K562 (cell line): Measurements from ENCODE around the gene CXCL16. TPM values are rescaled to one million over a fixed set of nuclear protein-coding genes. Genes with fewer than 3 reads are reported as not detected.

Source experiments
- ATF1 ChIP-seq, 2 experiments: fragments of 450-650 bp in 1 of 2; IDR thresholded peaks; 2 replicates each; pipeline ENCODE4 v1.6.1; 2016; ENCODE audit warnings: missing compliant biosample characterization in 1 of 2, missing genetic modification characterization in 1 of 2
- CBX3 ChIP-seq, 2 experiments: IDR thresholded peaks; 1 replicate in 1 of 2; 2 replicates in 1 of 2; pipeline ENCODE4 v1.6.1; 2012; ENCODE audit warnings: inconsistent platforms in 2 of 2, low read length in 2 of 2, borderline replicate concordance in 1 of 2, control low read depth in 1 of 2
- CREM ChIP-seq: IDR thresholded peaks from 2 replicates; pipeline ENCODE4 v1.6.1; 2014; ENCODE audit warnings: antibody characterized with exemption, low read depth
- CTBP1 ChIP-seq: fragments of 450-650 bp; IDR thresholded peaks from 2 replicates; pipeline ENCODE4 v1.6.1; 2016; ENCODE audit warnings: borderline replicate concordance
- DEAF1 ChIP-seq: fragments of 450-650 bp; formaldehyde crosslinking; IDR thresholded peaks from 2 replicates; pipeline ENCODE4 v1.4.0; 2020; ENCODE audit warnings: mild to moderate bottlenecking, moderate library complexity
- EP400 ChIP-seq: fragments of 450-650 bp; IDR thresholded peaks from 2 replicates; pipeline ENCODE4 v1.6.1; 2017; ENCODE audit warnings: antibody characterized with exemption, mild to moderate bottlenecking, moderate library complexity
- MLLT1 ChIP-seq, 2 experiments: fragments of 450-650 bp; IDR thresholded peaks; 2 replicates each; pipeline ENCODE4 v1.6.1; 2016
- MYC ChIP-seq, 2 experiments: fragments of 250-450 bp in 1 of 2; sonication (Bioruptor Pico) in 1 of 2; IDR thresholded peaks; 2 replicates each; pipeline versions ENCODE4 v1.5.1 to v1.6.1; 2012 to 2021; ENCODE audit warnings: low read depth in 2 of 2, borderline replicate concordance in 1 of 2, improper control_type of control experiment in 1 of 2, low read length in 1 of 2, mild to moderate bottlenecking in 1 of 2, moderate library complexity in 1 of 2
- NR0B1 ChIP-seq: fragments of 450-650 bp; IDR thresholded peaks from one replicate; pipeline ENCODE4 v1.6.1; 2018; ENCODE audit warnings: mild to moderate bottlenecking, moderate library complexity; ENCODE audit not compliant: partially characterized antibody
- PKNOX1 ChIP-seq: fragments of 450-650 bp; IDR thresholded peaks from 2 replicates; pipeline ENCODE4 v1.6.1; 2016
- SMC3 ChIP-seq: conservative IDR thresholded peaks from 2 replicates; pipeline ENCODE4 v1.6.1; 2011; ENCODE audit warnings: low read depth, low read length, improper control_type of control experiment; ENCODE audit not compliant: insufficient read depth
- SP2 ChIP-seq: IDR thresholded peaks from 2 replicates; pipeline ENCODE4 v1.6.1; 2011; ENCODE audit warnings: mild to moderate bottlenecking, low read depth, low read length, moderate library complexity; ENCODE audit not compliant: poor library complexity, severe bottlenecking; ENCODE audit errors: extremely low read depth
- TAF1 ChIP-seq: IDR thresholded peaks from 2 replicates; pipeline ENCODE4 v1.6.1; 2011; ENCODE audit warnings: mild to moderate bottlenecking, low read length, moderate library complexity; ENCODE audit not compliant: insufficient read depth, control insufficient read depth, severe bottlenecking; ENCODE audit errors: extremely low read depth
- ZNF12 ChIP-seq: sonication (generic); formaldehyde crosslinking; IDR thresholded peaks from 2 replicates; pipeline ENCODE4 v1.4.0; 2020; ENCODE audit warnings: mild to moderate bottlenecking, missing genetic modification reagents
- ZNF174 ChIP-seq: fragments of 250-450 bp; sonication (Bioruptor Pico); IDR thresholded peaks from 2 replicates; pipeline ENCODE4 v1.4.0; 2020; ENCODE audit warnings: mild to moderate bottlenecking
- ZNF384 ChIP-seq: IDR thresholded peaks from 2 replicates; pipeline ENCODE4 v1.6.1; 2012; ENCODE audit warnings: low read depth, low read length, improper control_type of control experiment
- ZNF398 ChIP-seq: fragments of 250-450 bp; sonication (Bioruptor Pico); IDR thresholded peaks from 2 replicates; pipeline ENCODE4 v1.8.0; 2021; ENCODE audit warnings: moderate library complexity, mild to moderate bottlenecking, inconsistent platforms
- ZNF41 ChIP-seq: fragments of 250-450 bp; sonication (Bioruptor Pico); conservative IDR thresholded peaks from 2 replicates; pipeline ENCODE4 v1.4.0; 2020; ENCODE audit warnings: mild to moderate bottlenecking
- polyA plus RNA-seq, 8 experiments: library from polyadenylated mRNA; depleted of rRNA in 4 of 8; stranded (reverse) in 5 of 8; unstranded in 3 of 8; fragments of >200 nt; fragmentation: Nextera tagmentation in 2 of 8; fragmentation: Illumina TruSeq in 1 of 8; extraction: Ambion mirVana in 2 of 8; extraction: Trizol in 1 of 8; gene quantifications; 2 replicates each; pipeline versions ENCODE4 v1.2.1 to v1.2.3, GENCODE V29; 2011 to 2014; ENCODE audit warnings: inconsistent platforms in 1 of 8, missing spikeins in 1 of 8
- total RNA-seq, 7 experiments: library from RNA; depleted of rRNA in 6 of 7; stranded (reverse); fragments of >200 nt in 6 of 7; fragmentation: Illumina TruSeq in 2 of 7; extraction: Trizol in 2 of 7; gene quantifications; 2 replicates each; pipeline versions ENCODE4 v1.2.1 to v1.2.3, GENCODE V29; 2011 to 2021; ENCODE audit warnings: low replicate concordance in 1 of 7

Gene CXCL16
- total and polyA plus RNA-seq, 9 of the 15 experiments (the other 6 are each of a cell fraction or from before 2014, with no cell fraction given) = 0.05 to 0.68 (median 0.22) TPM; not detected in 2

GRCh38 chr17:4709794-4710692 is 29.7 kb downstream of the CXCL16 start, which contains the start of gene ARRB2 (continued):
- TF ChIP-seq MLLT1 (IDR thresholded peaks at IDR 0.05) (peak; percentile 31 to 56; a peak in 1 of 4 replicates), CREM (peak; percentile 41; the same call in 1 of the 2 replicates), ZNF41 (CRISPR knock-in tag) (no peak), CBX3 (IDR thresholded peaks at IDR 0.05; ENCODE audit: borderline replicate concordance in 1 of 2, low read length in 2 of 2) (peak in 1 of 2 experiments; percentile 79; a peak in 1 of 3 replicates), SP2 (peak; percentile 49), TAF1 (no peak), ZNF384 (no peak), ATF1 (CRISPR knock-in tag; IDR thresholded peaks at IDR 0.05) (no peak), ATF1 (tag; IDR thresholded peaks at IDR 0.05) (peak; percentile 56), EP400 (peak; percentile 72), DEAF1 (CRISPR knock-in tag) (peak; percentile 72), ZNF398 (no peak), SMC3 (peak; percentile 61), MYC (IDR thresholded peaks at IDR 0.05; ENCODE audit: low read depth, low read length) (peak; percentile 75), MYC (CRISPR knock-in tag; IDR thresholded peaks at IDR 0.05; ENCODE audit: borderline replicate concordance, low read depth) (no peak), ZNF174 (CRISPR knock-in tag) (no peak), PKNOX1 (peak; percentile 14; the same call in 1 of the 2 replicates), ZNF12 (CRISPR knock-in tag) (no peak), CTBP1 (peak; percentile 84), NR0B1 (no peak)
